Hepatic stellate cell (primary cell): ENCODE data around the gene HSPA1B.
"Not testable (repeated sequence)": the region's sequence is repeated elsewhere in the genome, so short reads cannot be mapped to it uniquely, and the experiment has no call there.

Source experiments
- DNase-seq: peaks from one replicate; pipeline ENCODE4 v3.0.0; 2011; ENCODE audit warnings: low spot score

Gene HSPA1B

GRCh38 chr6:31858707-31859106, 31.2 kb downstream of the HSPA1B start:
- no peak for DNase-seq

GRCh38 chr6:31859923-31860322, 32.4 kb downstream of the HSPA1B start:
- DNase-seq, result no peak

- DNase-seq, result no peak
These were observed 32.8 kb downstream of the HSPA1B start for GRCh38 chr6:31860349-31860748.

- no peak for DNase-seq
These were observed 33.6 kb downstream of the HSPA1B start for GRCh38 chr6:31861150-31861549.

- DNase-seq, result no peak
These were observed 34.4 kb downstream of the HSPA1B start for GRCh38 chr6:31861919-31862343.

GRCh38 chr6:31862344-31863235, 35.1 kb downstream of the HSPA1B start, which contains the start of gene NEU1:
NEU1 (minus strand) TSS chr6:31862821; CDS start chr6:31862776, 45 bp downstream.
- peak; percentile 100 for DNase-seq

- not testable (repeated sequence) for DNase-seq
These were observed 36.6 kb downstream of the HSPA1B start for GRCh38 chr6:31864123-31864562.

- no peak for DNase-seq
These were observed 37.3 kb downstream of the HSPA1B start for GRCh38 chr6:31864818-31865204.

GRCh38 chr6:31865205-31866118, 37.9 kb downstream of the HSPA1B start:
- DNase-seq, result no peak

- not testable (repeated sequence) for DNase-seq
These were observed 41.1 kb downstream of the HSPA1B start for GRCh38 chr6:31868658-31868971.

GRCh38 chr6:31869343-31869742, 41.8 kb downstream of the HSPA1B start:
- DNase-seq, result no peak

- no peak for DNase-seq
These were observed 42.9 kb downstream of the HSPA1B start for GRCh38 chr6:31870385-31870921.

- DNase-seq, result peak; percentile 62
These were observed 43.6 kb downstream of the HSPA1B start for GRCh38 chr6:31871046-31871659.

GRCh38 chr6:31874084-31874670, 46.6 kb downstream of the HSPA1B start:
- no peak for DNase-seq

GRCh38 chr6:31874836-31875572, 47.5 kb downstream of the HSPA1B start:
- no peak for DNase-seq

GRCh38 chr6:31875877-31876276, 48.3 kb downstream of the HSPA1B start:
- no peak for DNase-seq

- no peak for DNase-seq
These were observed 48.8 kb downstream of the HSPA1B start for GRCh38 chr6:31876357-31876756.

- DNase-seq, result no peak
These were observed 49.6 kb downstream of the HSPA1B start for GRCh38 chr6:31877125-31877650.

GRCh38 chr6:31877651-31878161, 50.2 kb downstream of the HSPA1B start:
- no peak for DNase-seq

GRCh38 chr6:31878222-31878621, 50.7 kb downstream of the HSPA1B start:
- DNase-seq, result no peak
